Measurements from ENCODE around the gene KCNH4.
A peak's percentile ranks its signal among the peaks of the same experiment; 100 is the strongest.
"Not testable (repeated sequence)": the region's sequence is repeated elsewhere in the genome, so short reads cannot be mapped to it uniquely, and the experiment has no call there.

Gene KCNH4

GRCh38 chr17:42180922-42181850 is at the start of gene KCNH4:
TSS of gene KCNH4 (minus strand) at chr17:42181142. CDS start at chr17:42180945, 197 bp downstream.
- peak; percentile 92 for DNase-seq

GRCh38 chr17:42230225-42230624 is 49.3 kb upstream of the KCNH4 start:
- DNase-seq, result no peak

GRCh38 chr17:42227849-42228700 is 47.1 kb upstream of the KCNH4 start:
- no peak for DNase-seq

GRCh38 chr17:42225646-42226045 is 44.7 kb upstream of the KCNH4 start:
- no peak for DNase-seq

GRCh38 chr17:42224651-42225050 is 43.7 kb upstream of the KCNH4 start:
- no peak for DNase-seq

GRCh38 chr17:42221886-42222745 is 41.2 kb upstream of the KCNH4 start:
- DNase-seq, result peak; percentile 63 to 66

GRCh38 chr17:42219280-42219679 is 38.3 kb upstream of the KCNH4 start:
- not testable (repeated sequence) for DNase-seq

- no peak for DNase-seq
These were observed 33.2 kb upstream of the KCNH4 start for GRCh38 chr17:42214156-42214555.

- DNase-seq, result no peak
These were observed 31.4 kb upstream of the KCNH4 start for GRCh38 chr17:42212382-42212781.

- not testable (repeated sequence) for DNase-seq
These were observed 31.0 kb upstream of the KCNH4 start for GRCh38 chr17:42211921-42212341.

GRCh38 chr17:42210046-42210445 is 29.1 kb upstream of the KCNH4 start:
- DNase-seq, result no peak

- DNase-seq, result peak in 1 of 2 donors; percentile 12
These were observed 25.2 kb upstream of the KCNH4 start for GRCh38 chr17:42206153-42206612.

- DNase-seq, result no peak
These were observed 22.4 kb upstream of the KCNH4 start for GRCh38 chr17:42203354-42203753.

GRCh38 chr17:42202696-42203095 is 21.8 kb upstream of the KCNH4 start:
- DNase-seq, result no peak

GRCh38 chr17:42202159-42202558 is 21.2 kb upstream of the KCNH4 start:
- DNase-seq, result no peak

- DNase-seq, result no peak
These were observed 20.5 kb upstream of the KCNH4 start for GRCh38 chr17:42201458-42201772.

- no peak for DNase-seq
These were observed 19.9 kb upstream of the KCNH4 start for GRCh38 chr17:42200706-42201457.

GRCh38 chr17:42199416-42200011 is 18.6 kb upstream of the KCNH4 start:
- no peak for DNase-seq

- DNase-seq, result peak in 1 of 2 donors; percentile 64
These were observed 18.0 kb upstream of the KCNH4 start for GRCh38 chr17:42198897-42199296.

- DNase-seq, result no peak
These were observed 16.7 kb upstream of the KCNH4 start for GRCh38 chr17:42197564-42198156.
